Trophoblast cell (in vitro differentiated cells and primary cell): Measurements from ENCODE around the gene BMP3.
A peak's percentile ranks its signal among the peaks of the same experiment; 100 is the strongest.

Experiments
- DNase-seq, 2 donors: peaks; one replicate each; pipeline ENCODE4 v3.0.0-alpha.2; 2016
- H2AFZ ChIP-seq: 2 replicates; pipeline ENCODE4 v1.6.1; 2013; ENCODE audit warnings: low read length, moderate library complexity, mild to moderate bottlenecking; ENCODE audit not compliant: insufficient read depth, poor library complexity
- H2AK5ac ChIP-seq: 2 replicates; pipeline ENCODE4 v1.6.1; 2013; ENCODE audit warnings: mild to moderate bottlenecking, low read length
- H2BK120ac ChIP-seq: 2 replicates; pipeline ENCODE4 v1.6.1; 2013; ENCODE audit warnings: low read length, mild to moderate bottlenecking, moderate library complexity; ENCODE audit not compliant: insufficient read depth, poor library complexity
- H2BK12ac ChIP-seq: 2 replicates; pipeline ENCODE4 v1.6.1; 2013; ENCODE audit warnings: mild to moderate bottlenecking, low read length, moderate library complexity
- H2BK5ac ChIP-seq: 2 replicates; pipeline ENCODE4 v1.6.1; 2013; ENCODE audit warnings: low read length, low read depth, moderate library complexity, mild to moderate bottlenecking; ENCODE audit not compliant: poor library complexity
- H3K14ac ChIP-seq: 2 replicates; pipeline ENCODE4 v1.6.1; 2013; ENCODE audit warnings: mild to moderate bottlenecking, low read length
- H3K18ac ChIP-seq: 2 replicates; pipeline ENCODE4 v1.6.1; 2013; ENCODE audit warnings: mild to moderate bottlenecking, low read length
- H3K23ac ChIP-seq: 2 replicates; pipeline ENCODE4 v1.6.1; 2013; ENCODE audit warnings: low read length
- H3K27ac ChIP-seq: 2 replicates; pipeline ENCODE4 v1.5.1; 2013; ENCODE audit warnings: low read depth, mild to moderate bottlenecking, inconsistent platforms, low read length, moderate library complexity
- H3K27me3 ChIP-seq: 2 replicates; pipeline ENCODE4 v1.6.1; 2013; ENCODE audit warnings: inconsistent platforms, mild to moderate bottlenecking, low read length, moderate library complexity; ENCODE audit not compliant: insufficient read depth
- H3K36me3 ChIP-seq, 2 experiments: 1 replicate in 1 of 2; 2 replicates in 1 of 2; pipeline ENCODE4 v1.6.1; 2013; ENCODE audit warnings: low read length in 2 of 2, mild to moderate bottlenecking in 2 of 2, moderate library complexity in 1 of 2; ENCODE audit not compliant: insufficient read depth in 2 of 2, control insufficient read depth in 1 of 2
- H3K4ac ChIP-seq: 2 replicates; pipeline ENCODE4 v1.6.1; 2013; ENCODE audit warnings: low read depth, mild to moderate bottlenecking, low read length, moderate library complexity
- H3K4me1 ChIP-seq, 2 experiments: 1 replicate in 1 of 2; 2 replicates in 1 of 2; pipeline ENCODE4 v1.6.1; 2013; ENCODE audit warnings: low read length in 2 of 2, mild to moderate bottlenecking in 2 of 2, moderate library complexity in 1 of 2; ENCODE audit not compliant: insufficient read depth in 2 of 2, control insufficient read depth in 1 of 2
- H3K4me2 ChIP-seq: 2 replicates; pipeline ENCODE4 v1.6.1; 2013; ENCODE audit warnings: inconsistent platforms, mild to moderate bottlenecking, low read length, moderate library complexity
- H3K4me3 ChIP-seq: 2 replicates; pipeline ENCODE4 v1.5.1; 2013; ENCODE audit warnings: mild to moderate bottlenecking, low read depth, low read length, inconsistent platforms
- H3K79me1 ChIP-seq: one replicate; pipeline ENCODE4 v1.6.1; 2013; ENCODE audit warnings: low read length
- H3K79me2 ChIP-seq: 2 replicates; pipeline ENCODE4 v1.6.1; 2013; ENCODE audit warnings: low read length, mild to moderate bottlenecking; ENCODE audit not compliant: control insufficient read depth, insufficient read depth, poor library complexity
- H3K9ac ChIP-seq: 2 replicates; pipeline ENCODE4 v1.6.1; 2013; ENCODE audit warnings: mild to moderate bottlenecking, low read length
- H3K9me3 ChIP-seq: 2 replicates; pipeline ENCODE4 v1.6.1; 2013; ENCODE audit warnings: low read depth, mild to moderate bottlenecking, control low read depth, inconsistent platforms, low read length; ENCODE audit not compliant: insufficient read depth
- H4K12ac ChIP-seq: 2 replicates; pipeline ENCODE4 v1.6.1; 2013; ENCODE audit warnings: low read depth, mild to moderate bottlenecking, low read length, moderate library complexity
- H4K8ac ChIP-seq: 2 replicates; pipeline ENCODE4 v1.6.1; 2013; ENCODE audit warnings: low read depth, mild to moderate bottlenecking, low read length, moderate library complexity
- H4K91ac ChIP-seq: one replicate; pipeline ENCODE4 v1.6.1; 2013; ENCODE audit warnings: low read depth, mild to moderate bottlenecking, low read length, moderate library complexity
- WGBS: extraction: QIAGEN DNeasy Blood & Tissue Kit; methylation state at CpG from one replicate; pipeline ENCODE4 v1.1.7; 2013; ENCODE audit warnings: missing lambda C conversion rate; ENCODE audit not compliant: insufficient read length, insufficient coverage; ENCODE audit errors: extremely low coverage; 5-methylcytosine and 5-hydroxymethylcytosine counted together

The BMP3 gene

DNA sequence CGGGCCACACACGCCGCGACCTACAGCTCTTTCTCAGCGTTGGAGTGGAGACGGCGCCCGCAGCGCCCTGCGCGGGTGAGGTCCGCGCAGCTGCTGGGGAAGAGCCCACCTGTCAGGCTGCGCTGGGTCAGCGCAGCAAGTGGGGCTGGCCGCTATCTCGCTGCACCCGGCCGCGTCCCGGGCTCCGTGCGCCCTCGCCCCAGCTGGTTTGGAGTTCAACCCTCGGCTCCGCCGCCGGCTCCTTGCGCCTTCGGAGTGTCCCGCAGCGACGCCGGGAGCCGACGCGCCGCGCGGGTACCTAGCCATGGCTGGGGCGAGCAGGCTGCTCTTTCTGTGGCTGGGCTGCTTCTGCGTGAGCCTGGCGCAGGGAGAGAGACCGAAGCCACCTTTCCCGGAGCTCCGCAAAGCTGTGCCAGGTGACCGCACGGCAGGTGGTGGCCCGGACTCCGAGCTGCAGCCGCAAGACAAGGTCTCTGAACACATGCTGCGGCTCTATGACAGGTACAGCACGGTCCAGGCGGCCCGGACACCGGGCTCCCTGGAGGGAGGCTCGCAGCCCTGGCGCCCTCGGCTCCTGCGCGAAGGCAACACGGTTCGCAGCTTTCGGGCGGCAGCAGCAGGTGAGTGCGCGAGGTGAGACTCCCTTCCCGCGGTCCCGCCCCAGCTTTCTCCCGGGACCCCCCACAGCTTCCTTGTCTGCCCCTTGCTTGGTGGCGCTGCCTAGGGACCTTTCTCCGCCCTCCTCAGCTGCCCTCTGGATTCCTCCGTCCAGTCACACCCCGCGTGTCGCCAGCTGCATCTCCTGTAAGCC is 678 bp downstream of the BMP3 start:
- peak in 1 of 2 donors; percentile 1 for DNase-seq
- Histone ChIP-seq H3K79me1 (no peaks in the 10 kb centered on the region), H3K79me2 (no peaks in the 10 kb centered on the region), H3K4me3 (peak overlapping the region; percentile 42), H2AFZ (no peak overlapping the region), H3K4ac (no peak overlapping the region), H2BK120ac (no peak overlapping the region), H3K27ac (no peak overlapping the region), H3K18ac (no peak overlapping the region), H2BK12ac (no peak overlapping the region), H3K4me2 (peak overlapping the region; percentile 88), H2AK5ac (no peak overlapping the region), H3K4me1 (peaks cover 8 to 9% of the 10 kb centered on the region in 2 experiments), H3K23ac (no peak overlapping the region), H3K14ac (no peak overlapping the region), H4K91ac (no peak overlapping the region), H3K9ac (no peak overlapping the region), H4K12ac (no peak overlapping the region), H3K27me3 (peaks cover 22% of the 10 kb centered on the region), H3K36me3 (no peaks in the 10 kb centered on the region), H2BK5ac (no peak overlapping the region), H4K8ac (no peak overlapping the region), H3K9me3 (no peaks in the 10 kb centered on the region)
- WGBS = no CpG with 5 or more reads among the region's 77 CpGs

DNA sequence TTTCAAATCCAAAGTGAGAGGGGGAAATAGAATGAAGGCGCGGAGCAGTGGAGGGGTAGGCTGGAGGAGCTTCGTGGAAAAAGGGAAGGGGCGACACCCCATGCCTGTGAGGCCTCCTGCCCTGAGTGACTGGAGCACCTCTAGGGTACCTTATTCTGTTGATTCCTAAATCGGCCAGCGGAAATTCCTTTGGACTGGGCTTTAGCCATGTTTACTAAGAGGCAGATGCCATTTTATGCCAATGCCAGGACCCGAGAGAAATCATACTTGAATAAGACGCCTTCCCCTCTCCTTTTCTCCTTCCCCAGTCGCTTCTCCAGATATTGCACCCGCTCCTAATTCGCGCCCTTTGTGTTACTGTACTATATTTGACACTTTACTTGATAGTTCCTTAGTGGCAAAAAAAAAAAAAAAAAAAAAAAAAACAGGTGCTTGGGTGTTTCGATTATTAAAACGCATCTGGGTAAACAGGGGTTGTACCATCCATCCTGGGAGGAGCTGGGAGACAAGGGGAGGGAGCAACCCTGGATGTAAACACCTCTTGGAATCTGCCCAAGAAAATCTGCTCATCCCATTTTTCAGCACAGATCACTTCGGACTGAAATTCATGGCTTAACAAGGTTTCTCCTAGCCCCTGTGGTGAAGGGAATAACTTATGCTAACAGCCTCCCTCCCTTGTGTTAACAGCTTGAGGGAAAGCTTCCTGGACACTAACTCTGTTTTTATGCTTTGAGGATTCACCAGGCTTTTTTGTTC is 1.5 kb downstream of the BMP3 start:
- peaks cover 22% of the 10 kb centered on the region for H3K27me3 ChIP-seq
- no peak overlapping the region for H2BK120ac ChIP-seq
- no peak overlapping the region for H3K4me3 ChIP-seq
- no peaks in the 10 kb centered on the region for H3K36me3 ChIP-seq
- no peak overlapping the region for H2BK12ac ChIP-seq
- no peak overlapping the region for H4K12ac ChIP-seq
- H3K18ac ChIP-seq = no peak overlapping the region
- no peaks in the 10 kb centered on the region for H3K79me1 ChIP-seq
- WGBS = no CpG with 5 or more reads among the region's 15 CpGs
- H3K23ac ChIP-seq = no peak overlapping the region
- H3K9ac ChIP-seq = no peak overlapping the region
- H3K4me2 ChIP-seq = peak overlapping the region; percentile 88
- H3K4me1 ChIP-seq = peaks cover 8 to 9% of the 10 kb centered on the region in 2 experiments
- H4K8ac ChIP-seq = no peak overlapping the region
- no peak overlapping the region for H3K14ac ChIP-seq
- H2AFZ ChIP-seq = no peak overlapping the region
- H4K91ac ChIP-seq = no peak overlapping the region
- H3K27ac ChIP-seq = no peak overlapping the region
- no peak overlapping the region for H2AK5ac ChIP-seq
- no peak overlapping the region for H3K4ac ChIP-seq
- H3K79me2 ChIP-seq = no peaks in the 10 kb centered on the region
- H2BK5ac ChIP-seq = no peak overlapping the region
- no peaks in the 10 kb centered on the region for H3K9me3 ChIP-seq
- no peak for DNase-seq

DNA sequence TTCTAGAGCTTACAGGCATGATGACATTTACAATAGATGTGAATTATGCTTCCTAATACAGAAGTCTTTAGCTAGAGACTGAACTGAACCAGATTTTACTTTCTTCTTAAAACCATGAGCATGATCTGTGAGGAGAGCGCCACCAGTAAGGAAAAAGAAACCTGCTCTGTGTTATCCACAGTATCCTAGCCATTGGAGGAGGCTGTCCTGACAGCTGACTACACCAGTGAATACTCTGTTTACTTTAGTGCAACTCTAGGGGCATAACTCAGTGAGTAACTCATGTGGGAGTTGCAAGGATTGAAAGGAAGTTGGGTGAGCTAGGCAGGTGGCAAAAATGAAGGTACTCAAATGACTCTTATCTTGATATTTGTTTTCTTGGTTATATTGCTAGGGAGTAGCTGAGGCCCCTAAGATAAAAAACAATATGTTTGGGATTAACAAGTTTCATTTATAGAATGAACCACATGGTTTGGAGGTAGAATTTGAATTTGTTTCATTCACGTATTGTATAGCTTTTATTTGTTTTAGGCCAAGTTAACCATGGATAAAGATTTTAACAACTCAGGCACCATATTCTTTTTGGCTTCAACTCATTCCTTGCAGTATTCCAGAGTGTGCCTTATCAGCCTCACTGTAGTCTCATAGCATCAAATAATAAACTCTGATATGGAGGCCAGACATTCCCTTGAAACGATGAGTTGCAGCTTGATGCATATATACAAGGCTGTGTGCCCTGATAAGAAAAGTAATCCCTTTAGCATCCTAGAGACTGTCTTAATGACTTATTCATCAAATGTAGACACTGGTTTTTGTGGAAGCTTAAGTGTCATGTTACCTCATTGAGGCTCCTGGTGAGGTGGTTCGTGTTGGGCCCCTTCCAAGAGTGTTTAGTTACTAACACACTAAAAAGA is 2.5 kb downstream of the BMP3 start:
- DNase-seq = no peak
- no peaks in the 10 kb centered on the region for H3K79me2 ChIP-seq
- H4K8ac ChIP-seq = no peak overlapping the region
- no peak overlapping the region for H2BK5ac ChIP-seq
- H3K27me3 ChIP-seq = peaks cover 22% of the 10 kb centered on the region
- H2BK120ac ChIP-seq = no peak overlapping the region
- H3K79me1 ChIP-seq = no peaks in the 10 kb centered on the region
- H2AK5ac ChIP-seq = no peak overlapping the region
- H3K4ac ChIP-seq = no peak overlapping the region
- H2BK12ac ChIP-seq = no peak overlapping the region
- H4K91ac ChIP-seq = no peak overlapping the region
- H4K12ac ChIP-seq = no peak overlapping the region
- peaks cover 8 to 9% of the 10 kb centered on the region in 2 experiments for H3K4me1 ChIP-seq
- WGBS = no CpG with 5 or more reads among the region's 4 CpGs
- H3K4me3 ChIP-seq = no peak overlapping the region
- no peaks in the 10 kb centered on the region for H3K36me3 ChIP-seq
- H3K18ac ChIP-seq = no peak overlapping the region
- no peak overlapping the region for H3K4me2 ChIP-seq
- no peak overlapping the region for H2AFZ ChIP-seq
- no peak overlapping the region for H3K9ac ChIP-seq
- no peak overlapping the region for H3K14ac ChIP-seq
- H3K23ac ChIP-seq = no peak overlapping the region
- no peaks in the 10 kb centered on the region for H3K9me3 ChIP-seq
- H3K27ac ChIP-seq = no peak overlapping the region

- H2BK12ac ChIP-seq = no peak overlapping the region
- no peak overlapping the region for H3K4me3 ChIP-seq
- H3K23ac ChIP-seq = no peak overlapping the region
- no peak overlapping the region for H2BK120ac ChIP-seq
- H3K4me1 ChIP-seq = no peaks in the 10 kb centered on the region
- no peaks in the 10 kb centered on the region for H3K9me3 ChIP-seq
- H3K36me3 ChIP-seq = no peaks in the 10 kb centered on the region
- no peaks in the 10 kb centered on the region for H3K27me3 ChIP-seq
- H4K8ac ChIP-seq = no peak overlapping the region
- no peak overlapping the region for H3K27ac ChIP-seq
- no peak overlapping the region for H3K4me2 ChIP-seq
- H4K91ac ChIP-seq = no peak overlapping the region
- no peak overlapping the region for H3K14ac ChIP-seq
- H3K79me1 ChIP-seq = no peaks in the 10 kb centered on the region
- H3K79me2 ChIP-seq = no peaks in the 10 kb centered on the region
- H3K18ac ChIP-seq = no peak overlapping the region
- no peak overlapping the region for H2BK5ac ChIP-seq
- no CpG with 5 or more reads among the region's 1 CpG for WGBS
- no peak overlapping the region for H3K4ac ChIP-seq
- DNase-seq = peak; percentile 17 to 43
- no peak overlapping the region for H2AFZ ChIP-seq
- no peak overlapping the region for H2AK5ac ChIP-seq
- no peak overlapping the region for H4K12ac ChIP-seq
- H3K9ac ChIP-seq = no peak overlapping the region
These were observed 8.3 kb downstream of the BMP3 start for GRCh38 chr4:81038636-81039350.
